IMR-90 (cell line): Measurements from ENCODE around the gene BANF1. TPM values are rescaled to one million over a fixed set of nuclear protein-coding genes. Genes with fewer than 3 reads are reported as not detected.

ENCODE experiments used
- ATAC-seq: fragments of 200-7000 bp; cut with Tn5 transposase; 2 replicates; pipeline ENCODE4 v1.9.1; 2020; ENCODE audit warnings: low read depth, mild to moderate bottlenecking, moderate library complexity
- BruUV-seq: library from RNA; stranded (reverse); fragments of 400-500 nt; replicated peaks from 2 replicates; lab custom pipeline; 2021; lab: Mats Ljungman, UMichigan
- CTCF ChIA-PET: fragments of 300-600 bp; formaldehyde crosslinking; extraction: SDS; loops from one replicate; lab custom pipeline; 2021; ENCODE audit warnings: antibody characterized with exemption; lab: Yijun Ruan, JAX
- POLR2A ChIA-PET: fragments of 300-600 bp; sonication (Branson Sonifier 250); formaldehyde crosslinking; loops from one replicate; lab custom pipeline; 2022; ENCODE audit warnings: antibody characterized with exemption; ENCODE audit not compliant: unreplicated experiment; lab: Charles Lee
- DNase-seq: peaks from one replicate; pipeline ENCODE4 v3.0.0; 2013
- H2AFZ ChIP-seq: replicated peaks from 2 replicates; pipeline ENCODE3; 2013; ENCODE audit warnings: low read length, mild to moderate bottlenecking; ENCODE audit not compliant: poor library complexity
- H2AK5ac ChIP-seq: 2 replicates; pipeline ENCODE4 v1.6.1; 2013; ENCODE audit warnings: low read depth, low read length, inconsistent platforms
- H2AK9ac ChIP-seq: replicated peaks from 2 replicates; pipeline ENCODE3; 2013; ENCODE audit warnings: mild to moderate bottlenecking, low read depth, low read length, moderate library complexity; ENCODE audit not compliant: poor library complexity
- H2BK120ac ChIP-seq: 2 replicates; pipeline ENCODE4 v1.6.1; 2013; ENCODE audit warnings: low read depth, low read length, inconsistent platforms
- H2BK15ac ChIP-seq: 3 replicates; pipeline ENCODE4 v1.6.1; 2013; ENCODE audit warnings: low read depth, low read length, inconsistent platforms
- H2BK20ac ChIP-seq: 2 replicates; pipeline ENCODE4 v1.6.1; 2013; ENCODE audit warnings: low read depth, mild to moderate bottlenecking, inconsistent platforms, low read length, moderate library complexity
- H2BK5ac ChIP-seq: 2 replicates; pipeline ENCODE4 v1.6.1; 2013; ENCODE audit warnings: mild to moderate bottlenecking, low read depth, low read length, inconsistent platforms; ENCODE audit not compliant: poor library complexity, severe bottlenecking
- H3K14ac ChIP-seq: replicated peaks from 2 replicates; pipeline ENCODE4 v1.6.1; 2013; ENCODE audit warnings: low read depth, low read length, inconsistent platforms
- H3K18ac ChIP-seq: 2 replicates; pipeline ENCODE4 v1.6.1; 2013; ENCODE audit warnings: low read depth, low read length, control low read depth
- H3K23ac ChIP-seq: 2 replicates; pipeline ENCODE4 v1.6.1; 2013; ENCODE audit warnings: low read depth, low read length, inconsistent platforms
- H3K27ac ChIP-seq: 2 replicates; pipeline ENCODE4 v1.5.1; 2013; ENCODE audit warnings: mild to moderate bottlenecking, control low read depth, low read length; ENCODE audit not compliant: insufficient read depth
- H3K27me3 ChIP-seq: 2 replicates; pipeline ENCODE4 v1.6.1; 2013; ENCODE audit warnings: low read length; ENCODE audit not compliant: control insufficient read depth, insufficient read depth
- H3K36me3 ChIP-seq: 2 replicates; pipeline ENCODE4 v1.6.1; 2013; ENCODE audit warnings: low read length, mixed read lengths; ENCODE audit not compliant: control insufficient read depth, insufficient read depth
- H3K4ac ChIP-seq: 2 replicates; pipeline ENCODE4 v1.6.1; 2013; ENCODE audit warnings: low read depth, low read length, inconsistent platforms
- H3K4me1 ChIP-seq: 2 replicates; pipeline ENCODE4 v1.6.1; 2013; ENCODE audit warnings: low read length, mixed read lengths; ENCODE audit not compliant: control insufficient read depth, insufficient read depth
- H3K4me2 ChIP-seq: 2 replicates; pipeline ENCODE4 v1.6.1; 2013; ENCODE audit warnings: low read depth, mild to moderate bottlenecking, control low read depth, low read length, moderate library complexity
- H3K4me3 ChIP-seq: 2 replicates; pipeline ENCODE4 v1.5.1; 2013; ENCODE audit warnings: low read depth, mild to moderate bottlenecking, control low read depth, low read length, moderate library complexity; ENCODE audit not compliant: insufficient read depth
- H3K56ac ChIP-seq: 2 replicates; pipeline ENCODE4 v1.6.1; 2013; ENCODE audit warnings: low read length, inconsistent platforms; ENCODE audit not compliant: insufficient read depth; ENCODE audit errors: extremely low read depth
- H3K79me1 ChIP-seq, 2 experiments: 2 replicates each; pipeline ENCODE4 v1.6.1; 2013; ENCODE audit warnings: low read length in 2 of 2, inconsistent platforms in 1 of 2, low read depth in 1 of 2
- H3K9ac ChIP-seq: 2 replicates; pipeline ENCODE4 v1.6.1; 2013; ENCODE audit warnings: low read depth, low read length, control low read depth
- H3K9me1 ChIP-seq: 2 replicates; pipeline ENCODE4 v1.6.1; 2013; ENCODE audit warnings: low read length, inconsistent platforms; ENCODE audit not compliant: insufficient read depth
- H3K9me3 ChIP-seq: 2 replicates; pipeline ENCODE4 v1.6.1; 2013; ENCODE audit warnings: low read length; ENCODE audit not compliant: control insufficient read depth, insufficient read depth
- H4K20me1 ChIP-seq: 2 replicates; pipeline ENCODE4 v1.6.1; 2013; ENCODE audit warnings: low read length, inconsistent platforms; ENCODE audit not compliant: insufficient read depth
- H4K5ac ChIP-seq: 2 replicates; pipeline ENCODE4 v1.6.1; 2013; ENCODE audit warnings: mild to moderate bottlenecking, low read depth, low read length, control low read depth
- H4K8ac ChIP-seq, 2 experiments: 2 replicates each; pipeline ENCODE4 v1.6.1; 2013; ENCODE audit warnings: low read depth in 2 of 2, low read length in 2 of 2, control low read depth in 1 of 2, inconsistent platforms in 1 of 2
- H4K91ac ChIP-seq: 2 replicates; pipeline ENCODE4 v1.6.1; 2013; ENCODE audit warnings: low read depth, low read length, inconsistent platforms; ENCODE audit not compliant: insufficient read depth
- BHLHE40 ChIP-seq: fragments of 150-350 bp; IDR thresholded peaks from 2 replicates; pipeline ENCODE4 v1.6.1; 2016; ENCODE audit warnings: mild to moderate bottlenecking, low read depth, low read length
- CEBPB ChIP-seq: IDR thresholded peaks from 2 replicates; pipeline ENCODE4 v1.6.1; 2012; ENCODE audit warnings: low read depth, low read length, improper control_type of control experiment
- FOS ChIP-seq: fragments of 150-350 bp; IDR thresholded peaks from 2 replicates; pipeline ENCODE4 v1.6.1; 2016; ENCODE audit warnings: low read depth, low read length
- MAFK ChIP-seq: IDR thresholded peaks from 2 replicates; pipeline ENCODE4 v1.6.1; 2012; ENCODE audit warnings: low read depth, low read length, improper control_type of control experiment
- NFE2L2 ChIP-seq: fragments of 150-350 bp; IDR thresholded peaks from 2 replicates; pipeline ENCODE4 v1.6.1; 2016; ENCODE audit warnings: low read depth, mild to moderate bottlenecking, low read length
- POLR2A ChIP-seq: IDR thresholded peaks from 2 replicates; pipeline ENCODE4 v1.6.1; 2012; ENCODE audit warnings: mild to moderate bottlenecking, low read depth, low read length
- RCOR1 ChIP-seq: IDR thresholded peaks from 2 replicates; pipeline ENCODE4 v1.6.1; 2012; ENCODE audit warnings: mild to moderate bottlenecking, low read length, improper control_type of control experiment; ENCODE audit not compliant: insufficient replicate concordance
- RFX5 ChIP-seq: IDR thresholded peaks from 2 replicates; pipeline ENCODE4 v1.8.0; 2012; ENCODE audit warnings: low read depth, mild to moderate bottlenecking, low read length, moderate library complexity
- SMC3 ChIP-seq: fragments of 150-350 bp; IDR thresholded peaks from 2 replicates; pipeline ENCODE4 v1.6.1; 2016; ENCODE audit warnings: low read depth, mild to moderate bottlenecking, antibody characterized with exemption, low read length, moderate library complexity
- WGBS, 2 experiments: methylation state at CpG; one replicate each; pipeline versions ENCODE4 v1.1.5 to v1.1.7; 2013; ENCODE audit warnings: missing lambda C conversion rate in 2 of 2; ENCODE audit not compliant: insufficient read length in 1 of 2; ENCODE audit errors: extremely low coverage in 2 of 2; 5-methylcytosine and 5-hydroxymethylcytosine counted together
- dilution Hi-C: fragments of 300-500 bp; cut with HindIII; formaldehyde crosslinking; loops from one replicate; pipeline ENCODE4 v1.14.3; 2018; ENCODE audit warnings: low sequenced_read_pairs; ENCODE audit not compliant: unreplicated experiment
- in situ Hi-C: fragments of 300-500 bp; cut with MboI; formaldehyde crosslinking; loops from 3 replicates; pipeline ENCODE4 v1.14.3; 2019; ENCODE audit warnings: low sequenced_read_pairs, inconsistent platforms, mixed read lengths
- intact Hi-C: fragments of 100-400 bp; cut with micrococcal nuclease; formaldehyde crosslinking; loops from 2 replicates; pipeline ENCODE4 v1.10.0; 2022
- polyA plus RNA-seq, 3 experiments: library from polyadenylated mRNA; depleted of rRNA; stranded (reverse); fragments of >200 nt; gene quantifications; 2 replicates each; pipeline ENCODE4 v1.2.3, GENCODE V29; 2012; ENCODE audit warnings: low replicate concordance in 1 of 3
- total RNA-seq: library from RNA; depleted of rRNA; stranded (reverse); fragments of >200 nt; gene quantifications from 2 replicates; pipeline ENCODE4 v1.2.3, GENCODE V29; 2012
- TF ChIP-seq, protein P1 (sequence below): fragments of 150-350 bp; IDR thresholded peaks from 2 replicates; pipeline ENCODE4 v1.6.1; 2017; ENCODE audit warnings: mild to moderate bottlenecking, antibody characterized with exemption, low read length, low read depth
- TF ChIP-seq, protein P2 (sequence below): fragments of 150-350 bp; IDR thresholded peaks from 2 replicates; pipeline ENCODE4 v1.6.1; 2016; ENCODE audit warnings: low read depth, mild to moderate bottlenecking, low read length, moderate library complexity, borderline replicate concordance
- TF ChIP-seq, protein P3 (sequence below): conservative IDR thresholded peaks from 2 replicates; pipeline ENCODE4 v1.5.1; 2012; ENCODE audit warnings: mild to moderate bottlenecking, low read depth, low read length, improper control_type of control experiment

BANF1 gene
- total and polyA plus RNA-seq, 2 of the 4 experiments (the other 2 are of a cell fraction) = 36.6 to 242 TPM

DNA sequence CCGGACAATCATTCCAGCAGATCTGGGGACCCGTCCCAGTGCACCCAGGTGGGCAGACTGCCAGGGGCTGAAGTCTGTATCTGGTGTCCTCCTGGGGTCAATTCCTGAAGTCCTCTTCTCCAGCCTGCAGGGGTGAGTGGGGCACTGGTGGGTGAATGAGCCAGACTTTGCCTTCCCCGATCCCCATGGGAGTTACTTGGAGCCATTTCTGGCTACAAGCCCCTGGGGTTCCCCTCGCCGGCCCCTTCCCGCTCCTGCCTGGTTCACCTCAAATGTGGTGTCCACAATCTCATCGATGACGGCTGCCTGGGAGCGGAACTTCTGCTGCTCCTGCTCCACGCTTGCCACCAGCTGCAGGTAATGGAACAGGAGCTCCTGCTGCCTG lies 14.5 kb downstream of the BANF1 start:
- Histone ChIP-seq H3K27ac (no peak overlapping the region), H2BK20ac (no peak overlapping the region), H3K27me3 (peaks cover 4% of the 10 kb centered on the region; the same call in 1 of the 2 replicates), H3K4me3 (no peak overlapping the region), H3K36me3 (no peaks in the 10 kb centered on the region), H2BK120ac (no peak overlapping the region), H3K23ac (no peak overlapping the region), H3K18ac (no peak overlapping the region), H3K9ac (no peak overlapping the region), H2BK15ac (no peak overlapping the region), H3K4me1 (peaks cover 18% of the 10 kb centered on the region), H2BK5ac (no peak overlapping the region), H3K9me1 (peaks cover 27% of the 10 kb centered on the region), H3K9me3 (no peaks in the 10 kb centered on the region), H3K14ac (no peak overlapping the region), H4K8ac (no peak overlapping the region), H3K56ac (no peak overlapping the region), H3K4me2 (no peak overlapping the region), H3K79me1 (peaks cover 0 to 3% of the 10 kb centered on the region in 2 experiments; a peak in 1 of 4 replicates), H2AK5ac (no peak overlapping the region), H2AFZ (no peak overlapping the region), H4K5ac (no peak overlapping the region), H4K91ac (no peak overlapping the region), H4K20me1 (no peaks in the 10 kb centered on the region; the same call in 1 of the 2 replicates), H3K4ac (no peak overlapping the region), H2AK9ac (no peak overlapping the region)
- in situ Hi-C loops = no loop called here
- TF ChIP-seq, protein P1, sequence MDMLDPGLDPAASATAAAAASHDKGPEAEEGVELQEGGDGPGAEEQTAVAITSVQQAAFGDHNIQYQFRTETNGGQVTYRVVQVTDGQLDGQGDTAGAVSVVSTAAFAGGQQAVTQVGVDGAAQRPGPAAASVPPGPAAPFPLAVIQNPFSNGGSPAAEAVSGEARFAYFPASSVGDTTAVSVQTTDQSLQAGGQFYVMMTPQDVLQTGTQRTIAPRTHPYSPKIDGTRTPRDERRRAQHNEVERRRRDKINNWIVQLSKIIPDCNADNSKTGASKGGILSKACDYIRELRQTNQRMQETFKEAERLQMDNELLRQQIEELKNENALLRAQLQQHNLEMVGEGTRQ = no peak
- TF ChIP-seq, protein P2, sequence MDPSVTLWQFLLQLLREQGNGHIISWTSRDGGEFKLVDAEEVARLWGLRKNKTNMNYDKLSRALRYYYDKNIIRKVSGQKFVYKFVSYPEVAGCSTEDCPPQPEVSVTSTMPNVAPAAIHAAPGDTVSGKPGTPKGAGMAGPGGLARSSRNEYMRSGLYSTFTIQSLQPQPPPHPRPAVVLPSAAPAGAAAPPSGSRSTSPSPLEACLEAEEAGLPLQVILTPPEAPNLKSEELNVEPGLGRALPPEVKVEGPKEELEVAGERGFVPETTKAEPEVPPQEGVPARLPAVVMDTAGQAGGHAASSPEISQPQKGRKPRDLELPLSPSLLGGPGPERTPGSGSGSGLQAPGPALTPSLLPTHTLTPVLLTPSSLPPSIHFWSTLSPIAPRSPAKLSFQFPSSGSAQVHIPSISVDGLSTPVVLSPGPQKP = no peak
- TF ChIP-seq, protein P3, sequence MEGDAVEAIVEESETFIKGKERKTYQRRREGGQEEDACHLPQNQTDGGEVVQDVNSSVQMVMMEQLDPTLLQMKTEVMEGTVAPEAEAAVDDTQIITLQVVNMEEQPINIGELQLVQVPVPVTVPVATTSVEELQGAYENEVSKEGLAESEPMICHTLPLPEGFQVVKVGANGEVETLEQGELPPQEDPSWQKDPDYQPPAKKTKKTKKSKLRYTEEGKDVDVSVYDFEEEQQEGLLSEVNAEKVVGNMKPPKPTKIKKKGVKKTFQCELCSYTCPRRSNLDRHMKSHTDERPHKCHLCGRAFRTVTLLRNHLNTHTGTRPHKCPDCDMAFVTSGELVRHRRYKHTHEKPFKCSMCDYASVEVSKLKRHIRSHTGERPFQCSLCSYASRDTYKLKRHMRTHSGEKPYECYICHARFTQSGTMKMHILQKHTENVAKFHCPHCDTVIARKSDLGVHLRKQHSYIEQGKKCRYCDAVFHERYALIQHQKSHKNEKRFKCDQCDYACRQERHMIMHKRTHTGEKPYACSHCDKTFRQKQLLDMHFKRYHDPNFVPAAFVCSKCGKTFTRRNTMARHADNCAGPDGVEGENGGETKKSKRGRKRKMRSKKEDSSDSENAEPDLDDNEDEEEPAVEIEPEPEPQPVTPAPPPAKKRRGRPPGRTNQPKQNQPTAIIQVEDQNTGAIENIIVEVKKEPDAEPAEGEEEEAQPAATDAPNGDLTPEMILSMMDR = no peak
- TF ChIP-seq RFX5 (no peak), BHLHE40 (no peak), MAFK (no peak), FOS (no peak), SMC3 (no peak), POLR2A (no peak), NFE2L2 (no peak), CEBPB (no peak), RCOR1 (no peak)
- dilution Hi-C loops = no loop called here
- intact Hi-C loops = no loop called here
- no peak for DNase-seq
- 92% methylated on average over 4 of the region's 10 CpGs; no CpG with 5 or more reads in 1 of the 2 experiments for WGBS, 2 experiments
- CTCF ChIA-PET = no interaction called here
- no TSS peak for BruUV-seq
- ATAC-seq = no peak
- POLR2A ChIA-PET = no interaction called here
